GM23338 (cell line): ENCODE measurements around the gene FRMD1. TPM values are rescaled to one million over a fixed set of nuclear protein-coding genes. Genes with fewer than 3 reads are reported as not detected.

Source experiments
- ATAC-seq: fragments of 200-7000 bp; cut with Tn5 transposase; 3 replicates; pipeline ENCODE4 v1.9.1; 2020
- DNase-seq: peaks from one replicate; pipeline ENCODE4 v3.0.0-alpha.2; 2015; ENCODE audit warnings: low spot score
- H2AFZ ChIP-seq: fragments of 200-600 bp; sonication (generic); 2 replicates; pipeline ENCODE4 v1.8.0; 2016; ENCODE audit warnings: antibody characterized with exemption, mild to moderate bottlenecking, moderate library complexity
- H3F3A ChIP-seq: fragments of 200-600 bp; sonication (generic); replicated peaks from 2 replicates; pipeline ENCODE4 v1.8.0; 2017; ENCODE audit warnings: antibody characterized with exemption, mixed run types, low read depth
- H3K27ac ChIP-seq: fragments of 200-600 bp; sonication (generic); 2 replicates; pipeline ENCODE4 v1.6.1; 2016; ENCODE audit warnings: low read depth
- H3K27me3 ChIP-seq: fragments of 200-600 bp; sonication (generic); 2 replicates; pipeline ENCODE4 v1.8.0; 2016; ENCODE audit warnings: mild to moderate bottlenecking, mixed run types, moderate library complexity; ENCODE audit not compliant: insufficient read depth
- H3K36me3 ChIP-seq: fragments of 200-600 bp; sonication (generic); 2 replicates; pipeline ENCODE4 v1.8.0; 2016; ENCODE audit warnings: mild to moderate bottlenecking; ENCODE audit not compliant: insufficient read depth
- H3K4me1 ChIP-seq: fragments of 200-600 bp; sonication (generic); 2 replicates; pipeline ENCODE4 v1.8.0; 2016; ENCODE audit warnings: mild to moderate bottlenecking, moderate library complexity; ENCODE audit not compliant: insufficient read depth
- H3K4me2 ChIP-seq: fragments of 200-600 bp; sonication (generic); 2 replicates; pipeline ENCODE4 v1.7.1; 2017; ENCODE audit warnings: mixed run types
- H3K4me3 ChIP-seq: fragments of 200-600 bp; sonication (generic); 2 replicates; pipeline ENCODE4 v1.6.1; 2016; ENCODE audit warnings: mixed run types
- H3K79me2 ChIP-seq: fragments of 200-600 bp; sonication (generic); replicated peaks from 2 replicates; pipeline ENCODE4 v1.8.0; 2017; ENCODE audit warnings: mild to moderate bottlenecking; ENCODE audit not compliant: insufficient read depth
- H3K9me2 ChIP-seq: fragments of 200-600 bp; sonication (generic); 2 replicates; pipeline ENCODE4 v1.8.0; 2017; ENCODE audit not compliant: insufficient read depth
- H4K20me1 ChIP-seq: fragments of 200-600 bp; sonication (generic); replicated peaks from 2 replicates; pipeline ENCODE4 v1.8.0; 2017; ENCODE audit warnings: mild to moderate bottlenecking; ENCODE audit not compliant: insufficient read depth
- H3K27ac Mint-ChIP-seq: 2 replicates; pipeline ENCODE4 v1.8.0; 2020; ENCODE audit warnings: inconsistent platforms, mild to moderate bottlenecking, moderate library complexity, mixed read lengths
- H3K27me3 Mint-ChIP-seq: 3 replicates; pipeline ENCODE4 v1.8.0; 2022; ENCODE audit warnings: low read depth, mild to moderate bottlenecking, moderate library complexity, mixed read lengths, inconsistent platforms; ENCODE audit not compliant: insufficient read depth, poor library complexity
- H3K36me3 Mint-ChIP-seq: 3 replicates; pipeline ENCODE4 v1.8.0; 2021; ENCODE audit warnings: low read depth, mild to moderate bottlenecking, inconsistent platforms, moderate library complexity, mixed read lengths
- H3K4me1 Mint-ChIP-seq: 3 replicates; pipeline ENCODE4 v1.8.0; 2020; ENCODE audit warnings: mild to moderate bottlenecking, inconsistent platforms, mixed read lengths
- H3K4me3 Mint-ChIP-seq: 3 replicates; pipeline ENCODE4 v1.8.0; 2021; ENCODE audit warnings: moderate library complexity, mild to moderate bottlenecking, inconsistent platforms, mixed read lengths
- H3K9me3 Mint-ChIP-seq: 3 replicates; pipeline ENCODE4 v1.8.0; 2020; ENCODE audit warnings: moderate library complexity, mild to moderate bottlenecking, inconsistent platforms, mixed read lengths
- CREB1 ChIP-seq: fragments of 250-450 bp; sonication (Bioruptor Pico); IDR thresholded peaks from 2 replicates; pipeline ENCODE4 v1.5.0; 2020; ENCODE audit warnings: low read depth, mild to moderate bottlenecking, moderate library complexity
- CTCF ChIP-seq, 2 experiments: fragments of 200-600 bp in 1 of 2; sonication (generic) in 1 of 2; conservative IDR thresholded peaks; 2 replicates each; pipeline versions ENCODE4 v1.5.1 to v1.6.1; 2016 to 2017; ENCODE audit warnings: antibody characterized with exemption in 2 of 2, low read depth in 2 of 2, mild to moderate bottlenecking in 2 of 2, moderate library complexity in 1 of 2
- ETS1 ChIP-seq: IDR thresholded peaks from 2 replicates; pipeline ENCODE4 v1.6.1; 2016; ENCODE audit warnings: antibody characterized with exemption
- EZH2 ChIP-seq: fragments of 200-600 bp; sonication (generic); IDR thresholded peaks from one replicate; pipeline ENCODE4 v1.8.0; 2017; ENCODE audit warnings: antibody characterized with exemption, mild to moderate bottlenecking, low read depth; ENCODE audit not compliant: unreplicated experiment
- EZH2phosphoT487 ChIP-seq: fragments of 200-600 bp; sonication (generic); IDR thresholded peaks from one replicate; pipeline ENCODE4 v1.8.1; 2018; ENCODE audit warnings: antibody characterized with exemption; ENCODE audit not compliant: unreplicated experiment
- JUNB ChIP-seq: IDR thresholded peaks from one replicate; pipeline ENCODE4 v1.6.1; 2016; ENCODE audit warnings: antibody characterized with exemption; ENCODE audit not compliant: unreplicated experiment
- NANOG ChIP-seq: IDR thresholded peaks from 2 replicates; pipeline ENCODE4 v1.6.1; 2016; ENCODE audit warnings: antibody characterized with exemption, borderline replicate concordance
- POLR2AphosphoS5 ChIP-seq: IDR thresholded peaks from 2 replicates; pipeline ENCODE4 v1.6.1; 2016; ENCODE audit warnings: antibody characterized with exemption, low read depth
- REST ChIP-seq: IDR thresholded peaks from one replicate; pipeline ENCODE4 v1.6.1; 2018; ENCODE audit warnings: antibody characterized with exemption; ENCODE audit not compliant: unreplicated experiment
- STAT1 ChIP-seq: IDR thresholded peaks from one replicate; pipeline ENCODE4 v1.6.1; 2016; ENCODE audit warnings: antibody characterized with exemption; ENCODE audit not compliant: unreplicated experiment
- ZNF114 ChIP-seq: fragments of 250-450 bp; sonication (Bioruptor Pico); IDR thresholded peaks from 2 replicates; pipeline ENCODE4 v1.5.0; 2020; ENCODE audit warnings: mild to moderate bottlenecking, moderate library complexity
- ZNF331 ChIP-seq: fragments of 250-450 bp; sonication (Bioruptor Pico); IDR thresholded peaks from 2 replicates; pipeline ENCODE4 v1.5.0; 2020; ENCODE audit warnings: low read depth, mild to moderate bottlenecking, moderate library complexity
- ZNF462 ChIP-seq: fragments of 250-450 bp; sonication (Bioruptor Pico); IDR thresholded peaks from 2 replicates; pipeline ENCODE4 v1.5.0; 2020; ENCODE audit warnings: mild to moderate bottlenecking, moderate library complexity
- polyA plus RNA-seq: library from polyadenylated mRNA; unstranded; fragments of >200 nt; fragmentation: Nextera tagmentation; extraction: Ambion mirVana; gene quantifications from 2 replicates; pipeline ENCODE4 v1.2.1, GENCODE V29; 2016
- total RNA-seq: library from RNA; depleted of rRNA; stranded (reverse); fragments of >200 nt; shearing (Covaris generic); gene quantifications from 2 replicates; pipeline ENCODE4 v1.2.3, GENCODE V29; 2014

The FRMD1 gene
- total and polyA plus RNA-seq, 2 experiments from 2014 or later, result 1.0 to 2.0 TPM

- Histone ChIP-seq H4K20me1 (no peaks in the 10 kb centered on the region), H3K27me3 (no peaks in the 10 kb centered on the region), H2AFZ (no peak overlapping the region), H3K36me3 (no peaks in the 10 kb centered on the region), H3K4me2 (no peak overlapping the region), H3K27ac (no peak overlapping the region), H3F3A (no peaks in the 10 kb centered on the region), H3K4me3 (no peak overlapping the region), H3K9me2 (no peaks in the 10 kb centered on the region), H3K4me1 (no peaks in the 10 kb centered on the region), H3K79me2 (no peaks in the 10 kb centered on the region)
- no peak for DNase-seq
- Mint-ChIP-seq H3K36me3 (no peaks in the 10 kb centered on the region), H3K4me3 (no peak overlapping the region), H3K9me3 (no peaks in the 10 kb centered on the region), H3K27ac (no peak overlapping the region), H3K27me3 (peaks cover 7% of the 10 kb centered on the region), H3K4me1 (no peaks in the 10 kb centered on the region)
- TF ChIP-seq ETS1, result no peak
- no peak for TF ChIP-seq STAT1
- no peak for TF ChIP-seq EZH2
- no peak for TF ChIP-seq REST
- no peak for TF ChIP-seq ZNF331 (CRISPR knock-in tag)
- no peak for TF ChIP-seq CTCF (conservative IDR thresholded peaks at IDR 0.05; ENCODE audit: low read depth in 2 of 2)
- TF ChIP-seq JUNB, result no peak
- TF ChIP-seq POLR2AphosphoS5, result no peak
- no peak for TF ChIP-seq ZNF114 (CRISPR knock-in tag)
- no peak for TF ChIP-seq EZH2phosphoT487
- no peak for TF ChIP-seq ZNF462 (CRISPR knock-in tag)
- TF ChIP-seq CREB1 (CRISPR knock-in tag), result no peak
- TF ChIP-seq NANOG, result no peak
- ATAC-seq, result no peak
These were observed 15.6 kb downstream of the FRMD1 start for GRCh38 chr6:168063431-168063830.
